B cell (primary cell): ENCODE measurements around the gene RALY. TPM values are rescaled to one million over a fixed set of nuclear protein-coding genes. Genes with fewer than 3 reads are reported as not detected.

Experiments
- ATAC-seq: fragments of 200-7000 bp; cut with Tn5 transposase; one replicate; pipeline ENCODE4 v1.10.0; 2021; ENCODE audit warnings: low read depth, mild to moderate bottlenecking, moderate number of reproducible peaks, moderate library complexity
- CTCF ChIA-PET: fragments of 350-600 bp; sonication (Branson Sonifier 250); formaldehyde crosslinking; loops from one replicate; lab custom pipeline; 2021; ENCODE audit warnings: antibody characterized with exemption, inconsistent platforms; lab: Charles Lee
- POLR2A ChIA-PET: fragments of 350-600 bp; sonication (Branson Sonifier 250); formaldehyde crosslinking; loops from one replicate; lab custom pipeline; 2021; ENCODE audit warnings: antibody characterized with exemption; lab: Charles Lee
- DNase-seq: peaks from one replicate; pipeline ENCODE4 v3.0.0; 2013
- H2AFZ ChIP-seq: 2 replicates; pipeline ENCODE4 v1.6.1; 2012; ENCODE audit warnings: mild to moderate bottlenecking, low read depth, low read length; ENCODE audit not compliant: insufficient read depth, poor library complexity, severe bottlenecking
- H3K27ac ChIP-seq, 2 donors: 1 replicate in 1 of 2; 2 replicates in 1 of 2; pipeline ENCODE4 v1.5.1; 2012 to 2013; ENCODE audit warnings: low read length in 2 of 2, mild to moderate bottlenecking in 2 of 2, moderate library complexity in 1 of 2
- H3K27me3 ChIP-seq, 4 experiments: fragments of 200-600 bp in 1 of 4; sonication (generic) in 1 of 4; replicated peaks in 1 of 4; 1 replicate in 2 of 4; 2 replicates in 2 of 4; pipeline versions ENCODE4 v1.6.1 to v1.7.0; 2013 to 2016; ENCODE audit warnings: low read length in 3 of 4, mild to moderate bottlenecking in 2 of 4, mixed read lengths in 1 of 4, moderate library complexity in 1 of 4; ENCODE audit not compliant: insufficient read depth in 4 of 4, control insufficient read depth in 3 of 4; ENCODE audit errors: control extremely low read depth in 1 of 4
- H3K36me3 ChIP-seq, 2 experiments: replicated peaks in 1 of 2; 1 replicate in 1 of 2; 2 replicates in 1 of 2; pipeline versions ENCODE4 v1.6.1 to v1.7.1; 2013; ENCODE audit warnings: low read length in 1 of 2; ENCODE audit not compliant: insufficient read depth in 2 of 2, control insufficient read depth in 1 of 2; ENCODE audit errors: control extremely low read depth in 1 of 2, extremely low read depth in 1 of 2
- H3K4me1 ChIP-seq, 2 donors: fragments of 200-600 bp in 1 of 2; sonication (generic) in 1 of 2; 1 replicate in 1 of 2; 2 replicates in 1 of 2; pipeline versions ENCODE4 v1.5.1 to v1.6.1; 2013 to 2017; ENCODE audit warnings: low read length in 2 of 2; ENCODE audit not compliant: control insufficient read depth in 2 of 2, insufficient read depth in 2 of 2
- H3K4me2 ChIP-seq: replicated peaks from 2 replicates; pipeline ENCODE3; 2012; ENCODE audit warnings: mild to moderate bottlenecking, low read depth, low read length; ENCODE audit not compliant: poor library complexity, severe bottlenecking
- H3K4me3 ChIP-seq, 5 experiments: fragments of 200-600 bp in 1 of 5; sonication (generic) in 1 of 5; 1 replicate in 3 of 5; 2 replicates in 2 of 5; pipeline versions ENCODE4 v1.5.1 to v1.7.0; 2011 to 2016; ENCODE audit warnings: low read length in 4 of 5, mild to moderate bottlenecking in 4 of 5, low read depth in 2 of 5, control low read depth in 1 of 5, moderate library complexity in 1 of 5; ENCODE audit not compliant: insufficient read depth in 1 of 5; ENCODE audit errors: control extremely low read depth in 1 of 5, extremely low read depth in 1 of 5
- H3K79me2 ChIP-seq: fragments of 200-600 bp; sonication (generic); one replicate; pipeline ENCODE4 v1.6.0; 2016; ENCODE audit warnings: low read length; ENCODE audit not compliant: control insufficient read depth, insufficient read depth
- H3K9ac ChIP-seq: fragments of 200-600 bp; sonication (generic); 2 replicates; pipeline ENCODE4 v1.6.1; 2017; ENCODE audit warnings: mild to moderate bottlenecking, low read length, moderate library complexity
- H3K9me3 ChIP-seq, 3 donors: one replicate each; pipeline versions ENCODE4 v1.6.1 to v1.7.1; 2013; ENCODE audit warnings: low read length in 2 of 3; ENCODE audit not compliant: control insufficient read depth in 2 of 3, insufficient read depth in 1 of 3; ENCODE audit errors: control extremely low read depth in 1 of 3
- H4K20me1 ChIP-seq: 2 replicates; pipeline ENCODE4 v1.6.0; 2012; ENCODE audit warnings: mild to moderate bottlenecking, low read length; ENCODE audit not compliant: insufficient read depth, control insufficient read depth, poor library complexity, severe bottlenecking
- H3K27ac Mint-ChIP-seq: one replicate; pipeline ENCODE4 v1.8.0; 2021; ENCODE audit warnings: mixed read lengths
- H3K27me3 Mint-ChIP-seq: one replicate; pipeline ENCODE4 v1.8.0; 2021; ENCODE audit warnings: mixed read lengths
- H3K4me1 Mint-ChIP-seq: one replicate; pipeline ENCODE4 v1.8.0; 2021; ENCODE audit warnings: mixed read lengths
- H3K4me3 Mint-ChIP-seq: one replicate; pipeline ENCODE4 v1.8.0; 2021; ENCODE audit warnings: mixed read lengths
- H3K9me3 Mint-ChIP-seq: one replicate; pipeline ENCODE4 v1.8.0; 2022; ENCODE audit warnings: mixed read lengths; ENCODE audit not compliant: insufficient read depth
- CTCF ChIP-seq: fragments of 200-600 bp; IDR thresholded peaks from one replicate; pipeline ENCODE4 v1.8.0; 2022; ENCODE audit warnings: antibody characterized with exemption, mild to moderate bottlenecking
- EZH2 ChIP-seq: IDR thresholded peaks from 2 replicates; pipeline ENCODE4 v1.6.1; 2012; ENCODE audit warnings: borderline replicate concordance, low read depth, mild to moderate bottlenecking, moderate library complexity, low read length; ENCODE audit not compliant: insufficient read depth, poor library complexity, severe bottlenecking
- WGBS: methylation state at CpG from one replicate; pipeline ENCODE4 v1.1.5; 2013; ENCODE audit warnings: missing lambda C conversion rate; ENCODE audit not compliant: insufficient coverage; 5-methylcytosine and 5-hydroxymethylcytosine counted together
- intact Hi-C: fragments of 100-400 bp; cut with micrococcal nuclease; formaldehyde crosslinking; loops from one replicate; pipeline ENCODE4 v1.10.0; 2022
- polyA plus RNA-seq: library from polyadenylated mRNA; depleted of rRNA; stranded (reverse); fragments of >200 nt; gene quantifications from 2 replicates; pipeline ENCODE4 v1.2.3, GENCODE V29; 2012
- total RNA-seq, 2 donors: library from RNA; stranded (reverse); fragments of 120-200 nt in 1 of 2; gene quantifications; 1 replicate in 1 of 2; 2 replicates in 1 of 2; pipeline versions ENCODE4 v1.2.3 to v1.2.4, GENCODE V29; 2013 to 2022

The RALY gene
- total and polyA plus RNA-seq, 2 donors (not counting 1 experiment from before 2014, with no cell fraction given): 89.8 to 94.4 TPM

- H3K9me3 ChIP-seq: peaks cover 0 to 32% (median 24%) of the 10 kb centered on the region in 3 donors
- H3K4me1 ChIP-seq: no peaks in the 10 kb centered on the region
- H4K20me1 ChIP-seq: no peaks in the 10 kb centered on the region
- WGBS: no CpG with 5 or more reads among the region's 2 CpGs
- no peak overlapping the region for H3K4me2 ChIP-seq
- H3K79me2 ChIP-seq: no peaks in the 10 kb centered on the region
- H3K4me1 Mint-ChIP-seq: no peaks in the 10 kb centered on the region
- H3K27ac Mint-ChIP-seq: no peak overlapping the region
- no peak for DNase-seq
- H2AFZ ChIP-seq: no peak overlapping the region
- ChIA-PET CTCF (interaction anchor here (1.2 kb wide), 1 partner anchor 34 kb away, joined by 3 read pairs; no protein-coding TSS in a partner anchor), POLR2A (no interaction called here)
- TF ChIP-seq CTCF (no peak), EZH2 (no peak)
- H3K9me3 Mint-ChIP-seq: peaks cover 20% of the 10 kb centered on the region
- no peak overlapping the region for H3K9ac ChIP-seq
- no peak overlapping the region for H3K27ac ChIP-seq
- H3K36me3 ChIP-seq: no peaks in the 10 kb centered on the region
- H3K27me3 ChIP-seq: no peaks in the 10 kb centered on the region
- intact Hi-C loops: no loop called here
- peaks cover 18% of the 10 kb centered on the region for H3K27me3 Mint-ChIP-seq
- no peak for ATAC-seq
- no peak overlapping the region for H3K4me3 Mint-ChIP-seq
- H3K4me3 ChIP-seq: no peak overlapping the region
Observed at GRCh38 chr20:33948480-33948879, 45.2 kb upstream of the RALY start.

- ATAC-seq (no peak), DNase-seq (no peak)
- Histone ChIP-seq H3K4me2 (no peak overlapping the region), H3K27me3 (peaks cover 0 to 6% (median 0%) of the 10 kb centered on the region in 4 experiments), H2AFZ (no peak overlapping the region), H3K9ac (no peak overlapping the region), H3K27ac (no peak overlapping the region), H3K9me3 (peaks cover 0 to 32% (median 24%) of the 10 kb centered on the region in 3 donors), H4K20me1 (no peaks in the 10 kb centered on the region), H3K4me1 (no peaks in the 10 kb centered on the region), H3K4me3 (no peak overlapping the region), H3K79me2 (no peaks in the 10 kb centered on the region), H3K36me3 (no peaks in the 10 kb centered on the region)
- H3K4me3 Mint-ChIP-seq: no peak overlapping the region
- no peaks in the 10 kb centered on the region for H3K4me1 Mint-ChIP-seq
- intact Hi-C loops: no loop called here
- H3K27me3 Mint-ChIP-seq: peaks cover 25% of the 10 kb centered on the region
- peaks cover 20% of the 10 kb centered on the region for H3K9me3 Mint-ChIP-seq
- ChIA-PET CTCF (no interaction called here), POLR2A (interaction anchor here (0.7 kb wide), 1 partner anchor 14 kb away, joined by 5 read pairs; no protein-coding TSS in a partner anchor)
- TF ChIP-seq CTCF (no peak), EZH2 (no peak)
- no peak overlapping the region for H3K27ac Mint-ChIP-seq
Observed at GRCh38 chr20:33951171-33951570, 42.5 kb upstream of the RALY start.
